Camera-type eye (tissue), 1 donor: Measurements from ENCODE around the gene DFFB. TPM values are rescaled to one million over a fixed set of nuclear protein-coding genes. Genes with fewer than 3 reads are reported as not detected.

Experiments
- total RNA-seq: library from RNA; depleted of rRNA; stranded (reverse); fragments of >200 nt; gene quantifications from one replicate; pipeline ENCODE4 v1.2.3, GENCODE V29; 2014

The DFFB gene
- 11.7 TPM for total RNA-seq

GRCh38 chr1:3856923-3857790 lies at the start of gene DFFB, which contains the start of gene CEP104:
Gene DFFB, plus strand, starts transcription at chr1:3857476. Its CDS starts 128 bp downstream, at chr1:3857604.
Gene CEP104, minus strand, starts transcription at chr1:3857211. Its CDS starts 4,804 bp downstream, at chr1:3852407.

GRCh38 chr1:3900150-3900968 lies 43.1 kb downstream of the DFFB start, which contains the start of gene C1orf174:
Gene C1orf174, minus strand, starts transcription at chr1:3900272. Its CDS starts 86 bp downstream, at chr1:3900186.

Other genes with a start within 250 kb of the DFFB start
- gene MEGF6, start 246.0 kb upstream of the DFFB start, total RNA-seq, result 32.8 TPM
- 32.6 TPM for gene TPRG1L, start 232.5 kb upstream of the DFFB start, total RNA-seq
- gene WRAP73, start 207.4 kb upstream of the DFFB start, total RNA-seq, result 26.2 TPM
- gene TP73, start 205.0 kb upstream of the DFFB start, total RNA-seq, result 1.5 TPM
- not detected for gene CCDC27, start 105.0 kb upstream of the DFFB start, total RNA-seq
- 2.1 TPM for gene SMIM1, start 84.7 kb upstream of the DFFB start, total RNA-seq
- gene LRRC47, start 61.0 kb upstream of the DFFB start, total RNA-seq, result 44.5 TPM
- gene CEP104, start 265 bp upstream of the DFFB start, total RNA-seq, result 47.6 TPM
- 25.2 TPM for gene C1orf174, start 42.8 kb downstream of the DFFB start, total RNA-seq